ENCODE measurements around the gene RNF144A.

The RNF144A gene

GRCh38 chr2:6922201-6922656 is 5.0 kb downstream of the RNF144A start:
- DNase-seq (ENCODE audit: low read depth) = peak; percentile 17
- no peak overlapping the region for H3K4me3 ChIP-seq (ENCODE audit: low read length)
- TF ChIP-seq, protein P1, sequence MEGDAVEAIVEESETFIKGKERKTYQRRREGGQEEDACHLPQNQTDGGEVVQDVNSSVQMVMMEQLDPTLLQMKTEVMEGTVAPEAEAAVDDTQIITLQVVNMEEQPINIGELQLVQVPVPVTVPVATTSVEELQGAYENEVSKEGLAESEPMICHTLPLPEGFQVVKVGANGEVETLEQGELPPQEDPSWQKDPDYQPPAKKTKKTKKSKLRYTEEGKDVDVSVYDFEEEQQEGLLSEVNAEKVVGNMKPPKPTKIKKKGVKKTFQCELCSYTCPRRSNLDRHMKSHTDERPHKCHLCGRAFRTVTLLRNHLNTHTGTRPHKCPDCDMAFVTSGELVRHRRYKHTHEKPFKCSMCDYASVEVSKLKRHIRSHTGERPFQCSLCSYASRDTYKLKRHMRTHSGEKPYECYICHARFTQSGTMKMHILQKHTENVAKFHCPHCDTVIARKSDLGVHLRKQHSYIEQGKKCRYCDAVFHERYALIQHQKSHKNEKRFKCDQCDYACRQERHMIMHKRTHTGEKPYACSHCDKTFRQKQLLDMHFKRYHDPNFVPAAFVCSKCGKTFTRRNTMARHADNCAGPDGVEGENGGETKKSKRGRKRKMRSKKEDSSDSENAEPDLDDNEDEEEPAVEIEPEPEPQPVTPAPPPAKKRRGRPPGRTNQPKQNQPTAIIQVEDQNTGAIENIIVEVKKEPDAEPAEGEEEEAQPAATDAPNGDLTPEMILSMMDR (IDR thresholded peaks at IDR 0.05; ENCODE audit: insufficient read depth, low read depth, low read length, missing control alignments) = peak; percentile 14

DNA sequence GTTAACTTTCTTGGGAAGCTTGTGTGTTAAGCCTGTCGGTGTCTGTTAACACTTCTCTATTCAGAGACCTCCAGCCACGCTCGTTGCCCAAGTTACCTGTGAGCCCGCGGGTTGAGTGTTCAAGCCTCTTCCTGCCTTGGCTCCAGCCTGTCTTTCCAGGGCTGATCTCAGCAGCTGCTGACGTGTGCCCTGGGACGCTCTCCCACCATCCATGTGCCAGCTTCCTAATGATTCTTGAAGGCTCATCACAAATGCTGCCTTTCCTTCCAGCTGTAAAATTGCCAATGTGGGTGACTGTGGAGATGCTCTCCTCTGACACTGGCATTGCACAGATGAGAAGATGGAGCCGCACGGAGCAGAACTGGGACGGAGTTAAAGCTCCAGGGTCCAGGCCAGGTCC is 6.1 kb downstream of the RNF144A start:
- TF ChIP-seq, protein P1 (IDR thresholded peaks at IDR 0.05; ENCODE audit: insufficient read depth, low read depth, low read length, missing control alignments) = no peak
- DNase-seq (ENCODE audit: low read depth) = no peak
- no peak overlapping the region for H3K4me3 ChIP-seq (ENCODE audit: low read length)

GRCh38 chr2:6924101-6924923 is 7.1 kb downstream of the RNF144A start:
- DNase-seq (ENCODE audit: low read depth) = no peak
- TF ChIP-seq, protein P1 (IDR thresholded peaks at IDR 0.05; ENCODE audit: insufficient read depth, low read depth, low read length, missing control alignments) = no peak
- H3K4me3 ChIP-seq (ENCODE audit: low read length) = no peak overlapping the region

GRCh38 chr2:6924924-6925409 is 7.8 kb downstream of the RNF144A start:
- H3K4me3 ChIP-seq (ENCODE audit: low read length) = no peak overlapping the region
- DNase-seq (ENCODE audit: low read depth) = no peak
- TF ChIP-seq, protein P1 (IDR thresholded peaks at IDR 0.05; ENCODE audit: insufficient read depth, low read depth, low read length, missing control alignments) = no peak

DNA sequence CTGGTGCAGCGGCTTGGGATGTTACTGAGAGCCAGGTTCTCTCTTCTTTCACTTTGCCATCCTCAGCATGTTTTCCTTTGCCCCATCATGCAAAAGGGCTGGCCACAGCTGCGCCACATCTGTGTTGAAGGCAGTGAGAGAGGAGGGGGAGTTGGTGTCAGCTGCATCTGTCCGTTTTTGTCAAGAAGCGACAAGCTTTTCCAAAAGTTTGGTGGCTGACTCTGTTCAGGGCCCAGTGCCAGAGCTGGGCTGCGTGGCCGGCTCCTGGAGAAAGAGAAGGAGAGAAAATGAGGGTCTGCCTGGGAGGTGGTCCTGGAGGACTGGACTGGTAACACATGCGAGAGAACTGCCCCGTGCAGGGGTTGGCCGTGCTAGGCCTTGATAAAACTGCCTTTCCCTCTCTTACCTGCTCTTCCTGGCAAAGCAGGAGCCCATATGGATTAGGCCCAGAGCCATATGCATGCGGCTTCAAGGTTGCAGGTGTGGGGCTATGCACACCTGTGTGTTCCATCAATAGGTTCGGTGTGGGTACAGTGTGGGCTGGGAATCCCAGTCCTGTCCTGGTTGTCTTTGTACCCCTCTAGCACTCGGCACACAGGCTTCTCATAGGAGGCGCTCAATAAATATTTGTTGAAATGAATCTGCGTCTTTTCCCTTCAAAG is 9.0 kb downstream of the RNF144A start:
- TF ChIP-seq, protein P1 (IDR thresholded peaks at IDR 0.05; ENCODE audit: insufficient read depth, low read depth, low read length, missing control alignments) = no peak
- H3K4me3 ChIP-seq (ENCODE audit: low read length) = no peak overlapping the region
- DNase-seq (ENCODE audit: low read depth) = no peak

- H3K4me3 ChIP-seq (ENCODE audit: low read length) = no peak overlapping the region
- DNase-seq (ENCODE audit: low read depth) = no peak
Observed at GRCh38 chr2:6927186-6927585, 10.0 kb downstream of the RNF144A start.

More at GRCh38 chr2:6927186-6927585, 10.0 kb downstream of the RNF144A start:
- TF ChIP-seq, protein P1 (IDR thresholded peaks at IDR 0.05; ENCODE audit: insufficient read depth, low read depth, low read length, missing control alignments) = no peak
